Measurements from ENCODE around the gene PPP2R2C.

DNA sequence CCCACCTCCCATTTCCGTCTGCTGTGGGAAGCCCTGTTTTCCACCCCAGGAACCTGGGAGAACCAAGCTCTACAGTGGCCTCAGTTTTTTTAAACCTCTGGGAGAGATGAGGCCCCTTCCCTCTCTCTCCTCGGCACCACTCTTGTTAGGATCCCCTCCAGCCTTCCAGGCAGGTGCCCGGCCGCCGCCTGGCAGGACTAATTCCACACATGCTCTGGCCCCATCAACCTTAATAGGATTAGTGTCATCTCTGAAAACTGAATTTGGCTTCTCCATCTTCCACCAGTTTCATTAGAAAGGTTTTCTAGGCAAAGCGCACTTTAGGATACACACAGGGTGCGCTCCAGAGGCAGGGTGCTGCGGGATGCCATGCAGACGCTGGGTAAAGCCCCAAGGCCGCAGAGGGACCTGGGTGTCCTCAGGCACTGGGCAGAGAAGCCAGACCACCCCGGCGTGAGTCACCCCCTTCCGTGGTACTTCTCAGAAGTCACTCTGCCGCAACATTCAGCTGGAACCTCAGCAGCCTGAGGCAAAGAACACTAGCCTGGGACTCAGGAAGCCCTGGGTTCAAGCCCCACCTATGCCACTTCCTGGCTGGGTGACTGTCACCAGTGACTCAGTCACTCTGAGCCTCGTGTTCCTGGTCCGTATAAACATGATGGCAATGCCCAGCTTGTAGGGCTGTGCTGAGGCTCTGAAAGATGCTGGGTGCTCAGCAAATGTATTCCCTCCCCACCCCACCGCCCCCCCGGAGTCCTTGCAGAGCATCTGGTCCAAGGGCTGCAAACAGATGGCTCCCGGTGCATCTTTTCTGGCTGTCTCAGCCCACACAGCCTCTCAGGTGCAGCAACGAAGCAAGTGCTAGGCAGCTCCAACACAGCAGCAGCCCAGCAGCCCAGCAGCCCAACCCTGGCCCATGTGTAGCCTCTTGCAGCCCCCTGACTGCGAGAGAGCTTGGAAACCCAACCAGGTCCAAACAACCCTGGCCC is 29.1 kb downstream of the PPP2R2C start:
- TF ChIP-seq CTCF (IDR thresholded peaks at IDR 0.05), result no peak
- TF ChIP-seq POLR2A (IDR thresholded peaks at IDR 0.05; ENCODE audit: low read depth), result no peak
- TF ChIP-seq EP300 (IDR thresholded peaks at IDR 0.05), result no peak
- no peak for TF ChIP-seq POLR2AphosphoS5 (IDR thresholded peaks at IDR 0.05)
